ENCODE results near the gene TAS2R10. TPM values are rescaled to one million over a fixed set of nuclear protein-coding genes. Genes with fewer than 3 reads are reported as not detected.
"Not testable (repeated sequence)": the region's sequence is repeated elsewhere in the genome, so short reads cannot be mapped to it uniquely, and the experiment has no call there.

Gene TAS2R10
- total and polyA plus RNA-seq, 7 donors: 0.04 to 0.17 TPM; not detected in 5

GRCh38 chr12:10802587-10802986 is 23.6 kb downstream of the TAS2R10 start, which contains the start of gene TAS2R7:
Gene TAS2R7 (minus strand): TSS chr12:10802627. CDS start chr12:10802570, 57 bp downstream.
- no peaks in the 10 kb centered on the region for H3K4me1 ChIP-seq
- no peaks in the 10 kb centered on the region for H3K9me3 ChIP-seq
- WGBS, 3 donors: 54 to 56% (median 55%) methylated on average over 4 of the region's 4 CpGs
- intact Hi-C loops (cut with DNase I): no loop called here
- ATAC-seq (no peak), DNase-seq (no peak)
- no peak for TF ChIP-seq CTCF (IDR thresholded peaks at IDR 0.05)
- no peaks in the 10 kb centered on the region for H3K36me3 ChIP-seq (ENCODE audit: insufficient read depth in 1 of 2, low read depth in 1 of 2)
- no peak within 1 kb of the TSS for H3K27ac ChIP-seq
- H3K27me3 ChIP-seq (ENCODE audit: insufficient read depth in 3 of 3, low read length in 2 of 3): no peaks in the 10 kb centered on the region
- H3K4me3 ChIP-seq: no peak within 1 kb of the TSS

DNA sequence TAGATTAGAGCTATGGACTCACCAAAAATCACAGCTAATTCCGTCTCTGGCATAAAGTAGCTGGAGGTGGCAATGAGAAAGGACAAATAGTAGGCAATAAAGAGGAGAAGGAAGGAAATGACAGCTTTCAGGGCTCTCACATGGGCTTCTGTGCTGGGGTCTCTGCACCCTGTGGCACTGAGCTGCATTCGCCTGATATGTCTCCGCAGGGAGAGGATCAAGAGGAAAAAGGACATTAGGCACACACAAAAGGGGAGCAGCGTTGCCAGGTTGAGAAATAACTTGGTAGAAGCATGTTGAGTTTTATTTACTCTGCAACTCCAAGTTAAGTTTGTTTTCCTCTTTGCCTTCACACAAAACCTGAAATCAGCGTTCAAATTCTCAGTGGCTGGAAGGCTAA is 24.4 kb downstream of the TAS2R10 start:
- no peak for TF ChIP-seq CTCF (IDR thresholded peaks at IDR 0.05)
- no peak for DNase-seq
- Histone ChIP-seq H3K27me3 (ENCODE audit: insufficient read depth in 3 of 3, low read length in 2 of 3) (no peaks in the 10 kb centered on the region), H3K36me3 (ENCODE audit: insufficient read depth in 1 of 2, low read depth in 1 of 2) (no peaks in the 10 kb centered on the region), H3K4me1 (no peaks in the 10 kb centered on the region), H3K9me3 (no peaks in the 10 kb centered on the region), H3K27ac (no peak overlapping the region), H3K4me3 (no peak overlapping the region)
- ATAC-seq: no peak
- intact Hi-C loops (cut with DNase I): no loop called here
- WGBS, 3 donors: 52 to 56% (median 56%) methylated on average over 5 of the region's 5 CpGs

DNA sequence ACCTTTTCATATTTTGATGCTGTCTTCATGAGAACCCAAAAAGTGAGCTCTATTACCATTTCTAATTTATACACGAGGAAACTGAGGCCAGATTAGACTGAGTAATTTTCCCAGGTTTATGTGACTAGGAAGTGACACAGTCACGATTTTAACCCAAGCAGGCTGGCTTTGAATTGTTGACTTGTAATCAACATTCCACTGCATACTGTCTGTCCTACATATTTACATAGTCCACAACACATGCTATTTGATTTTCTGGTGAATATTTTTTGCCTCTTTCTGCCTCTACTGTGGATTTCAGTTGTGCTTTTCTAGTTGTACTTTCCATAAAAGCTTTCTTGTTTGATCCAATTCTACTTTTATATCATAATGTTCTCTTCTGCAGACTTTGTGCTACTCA is 31.9 kb downstream of the TAS2R10 start:
- no peak for DNase-seq
- Histone ChIP-seq H3K27me3 (ENCODE audit: insufficient read depth in 3 of 3, low read length in 2 of 3) (no peaks in the 10 kb centered on the region), H3K4me1 (no peaks in the 10 kb centered on the region), H3K4me3 (no peak overlapping the region), H3K36me3 (ENCODE audit: insufficient read depth in 1 of 2, low read depth in 1 of 2) (no peaks in the 10 kb centered on the region), H3K27ac (no peak overlapping the region), H3K9me3 (no peaks in the 10 kb centered on the region)
- intact Hi-C loops (cut with DNase I): no loop called here
- 55 to 71% (median 56%) methylated on average over 2 of the region's 2 CpGs for WGBS, 3 donors
- ATAC-seq: no peak
- TF ChIP-seq CTCF (IDR thresholded peaks at IDR 0.05): no peak

- intact Hi-C loops (cut with DNase I); H3K27ac ChIP-seq; H3K4me1 ChIP-seq; DNase-seq; ATAC-seq; H3K4me3 ChIP-seq; H3K9me3 ChIP-seq; H3K36me3 ChIP-seq (ENCODE audit: insufficient read depth in 1 of 2, low read depth in 1 of 2); H3K27me3 ChIP-seq (ENCODE audit: insufficient read depth in 3 of 3, low read length in 2 of 3): not testable (repeated sequence)
- WGBS, 3 donors: 83 to 89% (median 83%) methylated on average over 4 of the region's 4 CpGs
These were observed 34.4 kb downstream of the TAS2R10 start for GRCh38 chr12:10791769-10792168.

DNA sequence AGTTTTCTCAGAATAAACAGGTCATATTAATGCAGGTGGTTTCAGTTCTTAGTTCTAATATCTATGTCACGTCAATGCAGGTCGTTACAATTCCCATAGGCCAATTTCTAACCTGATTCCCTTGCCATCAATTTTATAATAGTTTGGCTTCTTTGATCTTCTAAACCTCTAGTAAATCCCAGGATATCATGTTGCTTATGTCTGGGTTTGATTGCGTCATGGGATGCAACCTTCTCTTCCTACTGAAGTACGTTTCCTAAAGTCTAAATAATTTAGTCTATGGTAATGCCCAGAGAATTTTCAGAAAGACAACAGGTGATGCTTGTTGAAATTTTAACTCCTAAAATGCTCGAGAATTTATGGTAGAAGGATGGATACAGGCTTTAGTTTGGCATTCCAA is 42.9 kb downstream of the TAS2R10 start:
- WGBS, 3 donors: 28 to 43% (median 28%) methylated on average over 5 of the region's 5 CpGs
- Histone ChIP-seq H3K4me3 (no peak overlapping the region), H3K27ac (no peak overlapping the region), H3K36me3 (ENCODE audit: insufficient read depth in 1 of 2, low read depth in 1 of 2) (no peaks in the 10 kb centered on the region), H3K4me1 (no peaks in the 10 kb centered on the region), H3K27me3 (ENCODE audit: insufficient read depth in 3 of 3, low read length in 2 of 3) (no peaks in the 10 kb centered on the region), H3K9me3 (no peaks in the 10 kb centered on the region)
- intact Hi-C loops (cut with DNase I): no loop called here
- TF ChIP-seq CTCF (IDR thresholded peaks at IDR 0.05): no peak
- DNase-seq (no peak), ATAC-seq (no peak)

Measured in psoas muscle (tissue), 8 donors.